Measurements from ENCODE around the gene RBM4B.

DNA sequence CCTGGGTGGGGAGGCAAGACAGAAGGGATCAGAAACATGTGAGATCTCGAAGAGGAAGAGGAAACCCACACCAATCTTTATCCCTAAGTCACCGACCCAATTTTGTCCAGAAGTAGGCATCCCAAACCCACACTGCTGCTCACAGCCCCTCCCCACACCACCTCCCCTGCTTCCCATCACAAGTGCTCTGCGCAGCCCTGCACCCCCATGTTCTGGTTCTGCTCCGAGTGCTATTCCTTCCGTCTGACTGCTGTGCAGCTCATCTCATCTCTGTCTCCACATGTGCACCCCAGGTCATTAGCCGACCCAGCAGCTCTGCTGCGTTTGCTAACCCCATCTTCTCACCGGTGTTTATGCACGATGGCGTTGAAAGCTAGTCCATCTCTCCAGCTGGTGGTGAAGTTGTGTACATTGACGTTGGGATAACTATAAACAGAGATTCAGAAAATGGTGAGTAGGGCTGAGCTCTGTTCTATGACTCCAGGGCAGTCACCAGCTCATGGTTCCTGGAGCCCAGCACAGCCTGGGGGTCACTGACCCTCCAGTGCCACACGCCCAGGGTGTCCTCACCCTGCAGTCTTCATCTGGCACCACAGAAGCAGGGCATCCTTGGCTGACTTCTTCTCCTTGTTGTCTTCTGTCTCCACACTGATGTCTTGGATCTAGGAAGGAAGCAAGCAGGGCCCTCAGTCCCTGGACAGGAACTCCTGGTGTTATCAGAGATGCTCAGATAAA is 36.2 kb upstream of the RBM4B start:
- no peak for TF ChIP-seq CTCF (IDR thresholded peaks at IDR 0.05 in 4 of 5, conservative IDR thresholded peaks at IDR 0.05 in 1 of 5)
- no peak for TF ChIP-seq POLR2A (IDR thresholded peaks at IDR 0.05)
